ENCODE data around the gene PTPRU. TPM values are rescaled to one million over a fixed set of nuclear protein-coding genes. Genes with fewer than 3 reads are reported as not detected.

The PTPRU gene
- total RNA-seq, 1 donor from 2014 or later = 1.8 TPM

DNA sequence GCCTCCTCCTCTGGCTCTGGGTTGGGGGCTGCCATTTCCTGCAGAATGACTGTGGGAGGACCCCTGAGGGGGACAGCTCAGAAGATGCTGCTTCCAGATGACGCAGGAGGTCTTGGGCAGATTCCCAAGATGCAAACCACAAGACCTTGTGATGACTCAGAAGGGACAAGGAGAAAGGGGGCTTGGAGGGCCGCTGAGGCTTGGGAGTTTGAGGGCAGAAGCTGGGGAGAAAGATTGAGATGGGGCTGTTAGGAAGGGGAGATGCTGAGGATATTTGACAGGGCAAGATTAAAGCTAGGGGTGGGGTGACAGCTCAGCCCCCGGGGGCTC, 7.5 kb downstream of the PTPRU start:
- peak in 1 of 2 donors; percentile 28 for DNase-seq (ENCODE audit: low read depth in 2 of 2)

DNA sequence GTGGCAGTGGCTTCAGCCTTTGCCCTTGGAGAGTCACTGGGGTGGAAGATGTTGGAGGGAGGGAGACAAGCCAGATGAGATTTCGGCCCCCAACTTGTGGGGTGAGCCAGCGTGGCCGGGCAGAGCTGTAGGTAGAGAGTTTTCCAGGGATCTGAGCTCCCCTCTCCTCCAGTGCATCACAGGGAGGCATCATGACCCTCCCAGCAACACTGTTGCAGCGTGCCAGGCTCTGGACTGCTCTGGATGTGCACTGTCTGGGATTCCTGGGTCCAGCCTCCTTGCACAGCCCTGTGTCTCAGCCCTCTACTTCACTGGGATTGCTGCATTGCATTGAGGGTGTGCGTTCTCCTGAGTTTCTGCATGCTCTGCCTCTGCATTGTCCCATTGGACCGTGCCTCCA, 8.9 kb downstream of the PTPRU start:
- no peak for DNase-seq (ENCODE audit: low read depth in 2 of 2)

DNA sequence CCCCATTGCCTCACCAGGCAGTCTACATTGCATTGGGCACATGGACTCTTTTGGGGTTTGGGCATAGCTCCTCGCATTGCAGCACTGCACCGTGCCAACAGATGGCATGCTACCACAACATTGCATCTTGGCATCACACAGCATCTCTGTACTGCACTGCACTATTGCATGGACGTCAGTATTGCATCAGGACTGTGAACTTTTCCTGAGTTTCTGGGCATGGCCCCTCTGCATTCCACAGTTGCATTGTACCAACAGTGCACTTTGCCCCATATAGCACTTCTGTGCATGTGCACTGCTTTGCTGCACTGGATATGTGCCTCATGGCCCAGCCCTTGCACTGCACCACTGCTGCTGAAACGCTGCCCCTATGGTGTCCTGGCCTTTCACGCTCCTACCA, 9.6 kb downstream of the PTPRU start:
- DNase-seq (ENCODE audit: low read depth in 2 of 2) = peak; percentile 37 to 39

DNA sequence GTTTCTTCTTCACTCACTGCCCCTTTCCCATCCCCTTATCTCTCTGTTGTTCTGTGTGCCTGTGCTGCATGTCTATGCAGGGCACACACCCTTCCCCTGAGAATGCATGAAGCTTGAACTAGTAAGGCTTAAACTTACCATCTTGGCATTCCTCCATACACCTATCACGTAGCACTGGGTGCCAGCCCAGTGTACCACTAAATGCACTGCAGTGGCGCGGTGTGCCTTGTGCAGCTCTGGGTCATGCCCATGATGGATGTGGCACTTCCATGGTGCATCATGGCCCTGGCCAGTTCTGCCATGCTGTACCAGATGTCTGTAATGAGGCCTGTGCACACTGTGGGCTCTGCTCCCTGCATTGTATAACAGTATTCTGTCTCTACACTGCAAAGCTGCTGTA, 10.7 kb downstream of the PTPRU start:
- no peak for DNase-seq (ENCODE audit: low read depth in 2 of 2)

DNA sequence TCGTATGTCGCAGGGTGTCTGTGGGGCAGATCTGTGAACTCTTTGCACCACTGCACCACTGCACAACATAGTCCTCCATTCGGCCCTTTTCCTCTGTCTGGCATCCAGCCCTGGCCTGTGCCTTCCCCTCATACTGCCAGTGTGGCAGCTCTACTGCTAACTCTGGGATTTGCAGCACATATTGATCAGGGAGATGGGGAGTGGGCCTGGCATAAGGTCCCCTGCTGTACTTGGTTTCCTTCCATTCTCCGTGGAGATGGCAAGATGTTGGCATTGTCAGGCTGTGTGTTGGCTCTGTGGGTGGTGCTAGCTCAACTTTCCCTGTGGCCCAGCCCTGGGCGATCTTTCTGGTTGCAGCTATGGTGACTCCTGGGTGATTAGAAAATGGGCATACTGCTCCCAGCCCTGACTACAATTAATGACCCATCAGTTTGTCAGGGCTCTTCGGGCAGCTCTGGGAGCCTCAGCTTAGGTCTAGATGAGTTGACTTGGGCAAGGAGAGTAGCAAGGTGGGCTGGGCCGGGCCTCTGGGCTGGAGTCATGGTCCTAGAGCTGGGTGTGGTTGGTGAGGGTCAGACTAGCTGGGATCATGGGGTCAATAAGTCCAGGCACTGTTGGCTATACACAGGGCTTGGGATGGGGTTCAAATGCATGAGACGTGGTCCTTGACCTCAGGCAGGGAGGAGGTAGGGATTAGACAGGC, 11.4 kb downstream of the PTPRU start:
- no peak for DNase-seq (ENCODE audit: low read depth in 2 of 2)

DNA sequence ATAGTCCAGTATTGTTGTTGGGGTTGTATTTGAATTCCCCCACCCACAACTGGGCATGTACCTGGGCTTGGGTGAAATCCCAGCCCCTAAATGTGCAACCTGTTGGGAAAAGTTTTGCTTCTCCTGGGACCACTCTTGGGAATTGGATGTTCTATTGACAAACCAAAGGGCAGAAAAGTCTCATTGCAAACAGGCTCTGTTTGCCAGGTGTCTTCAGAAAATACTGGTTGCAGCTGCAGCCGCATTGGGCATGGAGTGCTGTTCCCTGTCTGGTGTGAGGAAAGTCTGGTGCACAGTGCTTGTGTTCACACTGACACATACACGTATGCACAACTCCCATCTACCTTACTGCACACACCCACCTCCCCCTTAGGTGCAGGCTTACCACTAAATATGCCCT, 12.1 kb downstream of the PTPRU start:
- DNase-seq (ENCODE audit: low read depth in 2 of 2) = no peak

DNA sequence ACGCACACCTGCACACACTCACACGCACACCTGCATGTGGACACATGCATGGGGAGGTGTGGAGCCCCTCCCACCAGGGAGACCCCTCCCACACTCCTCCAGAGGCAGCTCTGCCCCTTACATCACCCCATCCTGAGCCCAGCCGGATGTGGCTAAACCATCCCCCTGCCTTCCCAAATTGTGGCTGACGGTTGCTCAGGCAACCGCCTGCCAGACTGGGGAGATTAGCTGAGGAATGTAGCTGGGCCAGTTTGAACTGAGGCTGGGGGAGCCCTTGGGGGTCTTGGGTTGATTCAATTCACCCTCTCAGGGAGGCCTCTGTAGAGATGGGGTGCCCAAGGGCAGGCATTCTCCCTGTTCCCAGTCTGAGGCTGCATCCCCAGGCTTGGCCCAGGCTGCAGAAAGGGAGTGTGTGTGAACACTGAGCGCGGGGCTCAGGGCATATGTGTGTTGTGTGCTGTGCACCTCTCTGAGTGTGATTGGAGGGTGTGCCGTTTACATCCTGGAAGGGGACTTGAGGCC, 12.9 kb downstream of the PTPRU start:
- DNase-seq (ENCODE audit: low read depth in 2 of 2) = no peak

DNA sequence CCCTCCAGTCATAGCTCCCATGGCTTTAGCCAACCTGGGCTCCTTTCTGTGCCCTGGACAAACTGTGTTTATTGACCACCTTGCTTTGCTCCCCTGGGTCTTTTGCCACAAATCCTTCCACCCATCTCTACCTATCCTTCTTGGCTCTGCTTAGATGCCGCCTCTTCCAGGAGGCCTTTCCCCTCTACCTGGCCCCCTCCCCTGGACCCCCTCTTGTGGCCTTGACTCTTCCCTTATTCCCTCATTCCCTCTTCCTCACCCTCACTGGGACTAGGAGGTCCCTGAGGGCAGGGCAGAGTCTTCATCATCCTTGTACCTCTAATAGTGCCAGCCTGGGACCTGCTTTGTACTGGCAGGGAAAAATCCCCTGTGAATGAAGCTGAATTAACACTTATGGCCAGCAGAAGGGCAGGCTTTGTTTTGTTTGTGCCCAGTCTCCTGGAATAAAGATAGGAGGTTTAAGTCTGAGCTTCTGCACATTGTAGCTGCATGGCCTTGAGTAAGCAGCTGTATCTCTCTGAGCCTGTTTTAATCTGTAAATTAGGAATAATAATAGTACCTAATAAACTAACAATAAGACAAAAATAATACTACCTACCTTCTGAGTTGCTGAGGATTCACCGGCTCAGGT, 13.7 kb downstream of the PTPRU start:
- no peak for DNase-seq (ENCODE audit: low read depth in 2 of 2)

DNA sequence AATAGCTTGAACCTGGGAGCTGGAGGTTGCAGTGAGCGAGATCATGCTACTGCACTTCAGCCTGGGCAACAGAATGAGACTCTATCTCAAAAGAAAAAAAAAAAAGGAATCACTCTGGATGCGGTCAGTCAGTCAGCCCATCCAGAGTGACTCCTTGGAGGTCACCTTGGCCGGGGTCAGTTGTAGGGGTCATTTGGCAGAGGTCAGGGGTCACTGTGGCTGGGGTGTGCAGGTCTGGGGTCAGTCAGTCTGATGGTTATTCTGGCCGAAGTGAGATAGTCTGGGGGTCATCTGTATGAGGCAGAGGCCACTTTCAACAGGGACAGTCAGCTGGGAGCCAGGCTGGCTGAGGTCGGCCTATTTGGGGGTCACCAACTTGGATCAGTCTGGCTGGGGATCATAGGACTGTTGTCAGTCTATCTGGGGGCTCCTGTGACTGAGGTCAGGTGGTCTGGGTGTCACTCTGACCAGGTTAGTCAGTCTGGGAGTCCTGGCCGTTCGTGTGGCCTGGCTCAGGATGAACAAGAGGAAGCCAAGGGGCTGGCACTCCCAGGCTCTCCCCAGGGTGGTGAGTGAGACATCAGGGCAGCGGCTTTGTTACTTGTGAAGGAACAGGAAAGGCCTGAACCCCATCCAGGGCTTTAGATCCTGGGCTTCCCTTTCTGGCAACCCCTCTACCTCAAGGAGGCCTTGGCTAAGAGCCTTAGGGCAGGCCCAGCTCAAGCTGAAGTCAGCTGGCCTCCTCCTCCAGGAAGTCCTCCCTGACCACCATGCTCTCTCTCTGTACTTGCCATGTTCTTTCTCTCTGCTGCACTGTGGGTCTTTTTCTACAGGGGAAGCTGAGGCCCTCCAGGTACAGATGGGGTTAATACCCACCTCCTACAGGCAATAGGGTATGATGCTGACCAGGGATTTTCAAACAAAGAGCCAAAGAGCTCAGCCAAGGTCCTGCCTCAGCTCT, 15.1 kb downstream of the PTPRU start:
- DNase-seq (ENCODE audit: low read depth in 2 of 2) = no peak

DNA sequence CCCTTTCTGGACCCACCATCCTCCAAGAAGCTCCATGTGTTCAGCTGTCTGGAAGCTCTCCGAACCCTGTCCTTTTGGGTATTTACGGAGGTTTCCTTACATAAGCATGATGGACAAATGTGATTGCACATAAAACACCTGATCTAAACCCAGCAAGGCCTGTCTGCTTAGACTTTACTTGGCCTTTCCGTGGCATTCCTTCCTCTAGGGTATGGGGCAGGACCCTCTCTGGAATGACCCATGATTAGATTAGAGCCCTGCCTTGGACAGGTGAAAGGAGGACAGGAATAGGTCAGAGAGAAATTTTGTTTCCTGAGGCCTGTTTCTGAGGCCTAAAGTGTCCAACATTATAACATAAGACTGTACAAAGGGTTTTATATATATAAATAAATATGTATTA, 16.9 kb downstream of the PTPRU start:
- DNase-seq (ENCODE audit: low read depth in 2 of 2) = no peak

DNA sequence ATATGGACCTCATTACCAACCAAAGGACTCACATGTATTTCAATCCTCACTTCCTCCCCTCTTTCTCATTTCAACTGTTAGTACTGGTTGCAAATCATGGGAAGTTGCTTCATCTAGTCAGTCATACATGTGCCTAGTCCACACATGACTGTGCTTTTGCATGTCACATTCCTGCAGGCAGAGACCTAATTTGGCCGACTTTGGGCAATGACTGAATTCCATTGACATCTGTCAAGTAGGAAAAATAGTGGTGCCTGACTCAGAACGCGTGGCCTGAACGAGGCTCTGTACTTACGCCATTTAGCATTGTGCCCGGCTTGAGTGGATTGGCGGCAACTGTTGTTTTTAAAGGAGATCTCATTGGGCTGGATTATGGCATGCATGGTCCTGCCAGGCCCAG, 18.0 kb downstream of the PTPRU start:
- no peak for DNase-seq (ENCODE audit: low read depth in 2 of 2)

DNA sequence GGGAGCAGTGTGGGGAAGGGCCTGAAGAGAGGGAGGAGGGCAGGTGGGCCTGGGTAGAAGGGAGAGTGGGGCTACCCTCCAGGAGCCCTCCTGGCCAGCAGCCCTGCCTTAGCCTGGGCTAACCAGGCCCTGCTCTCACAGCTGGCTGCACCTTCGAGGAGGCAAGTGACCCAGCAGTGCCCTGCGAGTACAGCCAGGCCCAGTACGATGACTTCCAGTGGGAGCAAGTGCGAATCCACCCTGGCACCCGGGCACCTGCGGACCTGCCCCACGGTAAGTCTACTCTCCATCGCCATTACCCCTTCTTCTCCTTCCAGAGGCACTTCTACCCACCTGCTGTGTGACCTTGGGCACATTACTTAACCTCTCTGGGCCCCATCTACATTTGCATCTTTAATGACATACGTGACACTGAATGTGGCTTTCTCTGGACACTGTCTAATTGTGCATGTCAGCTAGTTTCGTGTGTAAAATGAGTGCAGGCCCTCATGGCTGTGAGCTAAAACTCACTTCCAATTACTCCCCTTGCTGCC, 18.9 kb downstream of the PTPRU start:
- no peak for DNase-seq (ENCODE audit: low read depth in 2 of 2)

DNA sequence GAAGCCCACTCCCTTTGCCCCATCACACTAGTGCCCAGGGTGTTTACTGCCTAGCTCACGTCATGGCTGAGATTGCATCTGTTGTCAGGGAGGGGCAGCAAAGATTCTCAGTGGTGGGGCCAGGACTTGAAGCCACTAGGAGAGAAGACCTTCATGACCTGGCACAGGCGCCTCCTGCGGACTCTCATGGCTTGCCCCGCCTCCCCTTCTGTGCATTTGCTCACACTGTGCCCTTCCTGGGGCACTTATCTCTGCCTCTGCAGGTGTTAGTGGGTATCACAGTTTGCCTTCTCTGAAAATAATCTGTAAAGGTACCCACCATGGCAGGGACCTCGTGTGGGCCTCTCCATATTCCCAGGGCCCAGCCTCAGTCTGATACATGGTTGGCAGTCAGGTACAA, 20.1 kb downstream of the PTPRU start:
- DNase-seq (ENCODE audit: low read depth in 2 of 2) = no peak

DNA sequence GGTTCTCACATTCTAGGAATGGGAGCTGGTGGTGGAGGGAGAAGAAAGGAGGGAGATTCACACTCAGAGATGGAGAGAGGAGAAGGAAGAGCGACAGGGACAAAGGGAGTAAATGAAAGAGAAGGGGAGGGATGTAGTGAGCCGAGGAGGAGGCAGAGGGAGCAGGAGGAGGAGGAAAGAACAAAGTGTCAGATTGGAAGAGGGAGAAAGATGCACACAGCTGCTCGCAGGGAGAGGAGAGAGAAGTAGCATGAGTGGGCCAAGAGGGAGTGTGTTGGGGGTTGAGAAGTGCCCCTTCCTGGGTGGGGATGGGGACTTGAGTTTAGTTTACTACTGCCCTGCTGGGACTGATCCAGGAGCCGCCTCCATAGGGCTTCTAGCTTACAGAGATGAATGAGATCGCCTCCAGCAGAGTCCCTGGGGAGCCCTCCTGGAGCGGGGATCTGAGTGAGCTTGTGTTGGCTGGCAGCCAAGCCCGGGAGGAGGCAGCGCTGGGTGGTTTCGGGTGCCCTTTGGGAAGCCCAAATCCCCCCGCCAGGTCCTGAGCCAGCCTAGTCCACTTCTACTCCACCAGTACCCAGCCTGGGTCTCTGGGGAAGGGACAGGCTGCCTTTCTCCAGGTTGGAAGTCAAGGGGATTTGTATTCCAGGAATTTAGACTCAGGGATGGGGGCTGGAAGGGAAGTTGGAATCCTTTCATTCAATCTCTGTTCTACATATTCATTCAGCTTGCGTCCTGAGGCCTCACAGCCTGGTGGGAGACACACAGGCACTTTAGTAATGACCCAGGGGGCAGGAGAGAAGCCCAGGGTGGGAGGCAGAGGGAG, 20.9 kb downstream of the PTPRU start:
- no peak for DNase-seq (ENCODE audit: low read depth in 2 of 2)

DNA sequence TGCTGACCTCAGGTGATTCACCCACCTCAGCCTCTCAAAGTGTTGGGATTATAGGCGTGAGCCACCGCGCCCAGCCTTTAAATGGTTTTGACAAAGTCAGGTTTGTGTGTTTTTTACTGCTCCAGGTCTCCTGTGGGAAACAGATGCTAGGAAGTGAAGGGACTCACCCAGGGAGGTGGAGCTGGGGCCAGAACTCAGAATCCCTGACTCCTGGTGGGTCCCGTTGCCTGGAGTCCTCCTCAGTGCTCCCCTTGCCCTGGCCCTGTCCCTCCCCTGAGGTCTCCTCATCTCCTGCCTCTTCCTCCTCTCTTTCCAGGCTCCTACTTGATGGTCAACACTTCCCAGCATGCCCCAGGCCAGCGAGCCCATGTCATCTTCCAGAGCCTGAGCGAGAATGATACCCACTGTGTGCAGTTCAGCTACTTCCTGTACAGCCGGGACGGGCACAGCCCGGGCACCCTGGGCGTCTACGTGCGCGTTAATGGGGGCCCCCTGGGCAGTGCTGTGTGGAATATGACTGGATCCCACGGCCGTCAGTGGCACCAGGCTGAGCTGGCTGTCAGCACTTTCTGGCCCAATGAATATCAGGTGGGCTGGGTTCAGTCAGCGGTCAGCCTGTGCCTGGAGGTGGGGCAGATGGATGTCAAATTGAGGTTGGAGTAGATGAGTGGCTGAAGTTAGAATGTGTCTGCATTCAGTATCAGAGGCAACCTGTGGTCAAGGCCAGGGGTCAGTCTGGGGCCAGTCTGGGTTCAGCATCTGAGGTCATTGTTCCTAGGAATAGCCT, 22.1 kb downstream of the PTPRU start:
- DNase-seq (ENCODE audit: low read depth in 2 of 2) = no peak

DNA sequence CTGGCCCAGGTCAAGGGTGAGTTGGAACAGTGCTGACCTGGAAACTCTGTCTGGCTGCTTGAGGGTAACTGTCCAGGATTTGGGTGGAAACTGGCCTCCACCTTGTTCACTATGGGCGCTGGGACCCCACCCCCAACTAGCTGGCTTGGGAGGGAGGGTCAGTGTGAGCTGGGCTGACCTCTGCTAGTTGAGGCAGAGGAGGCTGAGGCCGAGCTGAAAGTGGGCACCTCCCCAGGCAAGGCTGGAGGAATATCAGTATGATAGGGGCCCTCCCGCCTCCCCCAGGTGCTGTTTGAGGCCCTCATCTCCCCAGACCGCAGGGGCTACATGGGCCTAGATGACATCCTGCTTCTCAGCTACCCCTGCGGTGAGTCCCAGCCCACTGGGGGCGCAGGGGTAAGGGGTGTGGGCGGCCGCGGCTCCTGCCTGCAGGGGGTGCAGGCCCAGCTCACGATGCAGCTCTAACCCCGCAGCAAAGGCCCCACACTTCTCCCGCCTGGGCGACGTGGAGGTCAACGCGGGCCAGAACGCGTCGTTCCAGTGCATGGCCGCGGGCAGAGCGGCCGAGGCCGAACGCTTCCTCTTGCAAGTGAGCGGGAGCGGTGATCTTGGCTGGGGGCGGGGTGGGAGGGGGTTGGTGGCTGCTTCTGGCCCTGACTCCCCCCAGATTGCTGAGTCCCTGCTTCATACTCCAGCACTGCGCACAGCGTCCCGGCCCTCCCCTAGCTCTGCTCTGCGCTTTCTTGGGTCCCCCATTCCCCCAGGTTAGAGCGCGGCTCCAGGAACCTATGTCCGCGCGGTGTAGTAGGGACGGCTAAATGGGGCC, 22.9 kb downstream of the PTPRU start:
- no peak for DNase-seq (ENCODE audit: low read depth in 2 of 2)

DNA sequence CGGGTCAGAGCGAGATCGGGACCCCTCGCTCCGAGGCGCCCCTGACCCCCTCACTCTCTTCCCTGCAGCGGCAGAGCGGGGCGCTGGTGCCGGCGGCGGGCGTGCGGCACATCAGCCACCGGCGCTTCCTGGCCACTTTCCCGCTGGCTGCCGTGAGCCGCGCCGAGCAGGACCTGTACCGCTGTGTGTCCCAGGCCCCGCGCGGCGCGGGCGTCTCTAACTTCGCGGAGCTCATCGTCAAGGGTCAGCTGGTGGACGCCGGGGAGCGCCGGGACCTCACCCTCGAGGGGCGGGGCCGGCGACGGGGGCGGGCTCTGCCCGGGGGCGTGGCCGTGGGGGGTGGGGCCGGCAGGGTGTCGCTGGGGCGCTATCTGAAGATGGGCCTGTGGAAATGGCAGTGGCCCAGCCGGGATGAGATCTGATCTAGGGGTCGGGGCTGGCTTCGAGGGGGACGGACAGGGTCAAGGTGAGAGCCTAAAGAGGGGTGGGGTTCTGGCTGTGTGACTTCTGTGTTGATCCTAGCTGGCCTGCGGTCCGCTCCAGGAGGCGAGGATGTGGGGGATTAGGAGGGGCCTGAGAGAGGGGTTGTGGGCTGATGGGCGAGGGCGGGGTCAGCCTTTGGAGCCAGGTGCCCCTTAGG, 23.6 kb downstream of the PTPRU start:
- DNase-seq (ENCODE audit: low read depth in 2 of 2) = peak; percentile 15 to 32

DNA sequence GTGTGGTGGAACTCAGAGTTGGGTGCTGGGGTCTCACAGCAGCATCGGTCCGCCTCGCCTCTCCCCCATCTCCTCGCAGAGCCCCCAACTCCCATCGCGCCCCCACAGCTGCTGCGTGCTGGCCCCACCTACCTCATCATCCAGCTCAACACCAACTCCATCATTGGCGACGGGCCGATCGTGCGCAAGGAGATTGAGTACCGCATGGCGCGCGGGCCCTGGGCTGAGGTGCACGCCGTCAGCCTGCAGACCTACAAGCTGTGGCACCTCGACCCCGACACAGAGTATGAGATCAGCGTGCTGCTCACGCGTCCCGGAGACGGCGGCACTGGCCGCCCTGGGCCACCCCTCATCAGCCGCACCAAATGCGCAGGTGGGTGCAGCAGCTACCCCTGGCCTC, 24.2 kb downstream of the PTPRU start:
- DNase-seq (ENCODE audit: low read depth in 2 of 2) = no peak
